ENCODE results near the gene METTL1. TPM values are rescaled to one million over a fixed set of nuclear protein-coding genes. Genes with fewer than 3 reads are reported as not detected.

METTL1 gene
- total RNA-seq, 4 donors from 2014 or later: 4.2 to 9.8 (median 5.7) TPM

DNA sequence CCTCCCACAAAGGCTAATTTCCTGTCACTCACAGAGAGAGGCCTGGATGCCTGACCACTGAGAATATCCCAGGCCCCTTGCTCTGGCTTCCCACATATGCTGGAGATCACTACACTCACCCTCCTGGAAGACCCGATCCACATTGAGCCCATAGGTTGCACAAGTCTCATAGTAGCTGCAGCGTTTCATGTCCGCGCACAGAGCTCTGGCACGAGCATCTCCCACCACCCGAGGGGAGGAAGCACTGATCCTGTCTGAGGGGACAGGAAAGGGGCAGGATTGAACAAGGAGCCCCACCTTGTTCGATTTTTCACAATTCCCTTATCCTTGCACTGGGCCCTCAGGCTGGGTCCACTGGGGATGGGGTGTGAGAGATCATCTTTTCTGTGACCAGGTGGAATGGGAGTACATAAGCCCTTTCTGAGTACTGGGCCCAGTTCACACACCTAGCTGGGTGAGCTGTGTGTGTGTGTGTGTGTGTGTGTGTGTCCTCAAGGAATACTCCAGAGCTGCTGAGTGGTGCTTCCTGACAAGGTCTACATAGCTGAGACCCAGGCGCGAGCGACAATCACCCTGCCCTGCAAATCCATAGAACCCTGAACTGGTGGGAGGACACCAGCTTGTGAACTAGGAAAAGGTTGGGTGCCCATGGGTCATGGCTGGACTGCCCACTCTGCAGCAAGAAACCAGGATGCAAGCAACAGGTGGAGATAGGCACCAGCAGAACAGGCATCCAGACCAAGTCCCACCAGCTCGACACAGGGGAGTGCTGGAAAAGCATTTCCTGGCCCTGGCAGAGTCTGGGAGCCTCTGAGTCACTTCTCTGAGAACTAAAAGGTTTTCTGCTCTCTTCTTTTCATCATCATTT, 38.9 kb downstream of the METTL1 start:
- intact Hi-C loops (cut with DNase I): no loop called here
- H3K27me3 ChIP-seq: peaks cover 16 to 85% (median 38%) of the 10 kb centered on the region in 4 donors
- peaks cover 27 to 29% (median 28%) of the 10 kb centered on the region in 4 donors for H3K4me1 ChIP-seq
- H3K4me3 ChIP-seq: no peak overlapping the region
- no peaks in the 10 kb centered on the region for H3K36me3 ChIP-seq
- DNase-seq (ENCODE audit: extremely low spot score): no peak
- 82% methylated on average over 10 of the region's 11 CpGs for WGBS
- no peak overlapping the region for H3K27ac ChIP-seq (replicated peaks in 1 of 4)
- H3K9me3 ChIP-seq: no peaks in the 10 kb centered on the region
- no peak for TF ChIP-seq POLR2AphosphoS5 (IDR thresholded peaks at IDR 0.05)
- TF ChIP-seq POLR2A (IDR thresholded peaks at IDR 0.05; ENCODE audit: low read depth): no peak
- TF ChIP-seq EP300 (IDR thresholded peaks at IDR 0.05): no peak
- TF ChIP-seq, protein P1, sequence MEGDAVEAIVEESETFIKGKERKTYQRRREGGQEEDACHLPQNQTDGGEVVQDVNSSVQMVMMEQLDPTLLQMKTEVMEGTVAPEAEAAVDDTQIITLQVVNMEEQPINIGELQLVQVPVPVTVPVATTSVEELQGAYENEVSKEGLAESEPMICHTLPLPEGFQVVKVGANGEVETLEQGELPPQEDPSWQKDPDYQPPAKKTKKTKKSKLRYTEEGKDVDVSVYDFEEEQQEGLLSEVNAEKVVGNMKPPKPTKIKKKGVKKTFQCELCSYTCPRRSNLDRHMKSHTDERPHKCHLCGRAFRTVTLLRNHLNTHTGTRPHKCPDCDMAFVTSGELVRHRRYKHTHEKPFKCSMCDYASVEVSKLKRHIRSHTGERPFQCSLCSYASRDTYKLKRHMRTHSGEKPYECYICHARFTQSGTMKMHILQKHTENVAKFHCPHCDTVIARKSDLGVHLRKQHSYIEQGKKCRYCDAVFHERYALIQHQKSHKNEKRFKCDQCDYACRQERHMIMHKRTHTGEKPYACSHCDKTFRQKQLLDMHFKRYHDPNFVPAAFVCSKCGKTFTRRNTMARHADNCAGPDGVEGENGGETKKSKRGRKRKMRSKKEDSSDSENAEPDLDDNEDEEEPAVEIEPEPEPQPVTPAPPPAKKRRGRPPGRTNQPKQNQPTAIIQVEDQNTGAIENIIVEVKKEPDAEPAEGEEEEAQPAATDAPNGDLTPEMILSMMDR (IDR thresholded peaks at IDR 0.05): no peak

DNA sequence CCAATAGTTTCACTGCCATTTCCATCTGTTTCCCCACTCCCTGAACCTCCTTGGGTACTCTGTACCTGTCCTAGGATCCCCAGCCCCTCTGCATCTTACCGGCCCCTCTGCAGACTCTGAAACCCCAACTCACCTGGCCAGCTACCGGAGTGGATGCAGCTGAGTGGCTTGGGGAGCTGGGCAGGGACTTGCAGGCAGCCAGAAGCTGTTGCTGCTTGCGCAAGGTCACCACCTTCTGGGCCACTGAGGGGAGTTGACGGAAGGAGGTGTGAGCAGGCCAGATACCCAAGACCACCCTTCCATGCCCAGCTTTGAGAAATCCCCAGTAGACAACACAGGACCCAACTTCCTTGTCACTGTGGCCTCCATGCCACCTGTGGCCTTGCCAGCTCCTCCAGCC, 39.6 kb downstream of the METTL1 start:
- no peak overlapping the region for H3K4me3 ChIP-seq
- H3K27ac ChIP-seq (replicated peaks in 1 of 4): no peak overlapping the region
- no peaks in the 10 kb centered on the region for H3K36me3 ChIP-seq
- H3K9me3 ChIP-seq: no peaks in the 10 kb centered on the region
- DNase-seq (ENCODE audit: extremely low spot score): no peak
- peaks cover 12 to 85% (median 34%) of the 10 kb centered on the region in 4 donors for H3K27me3 ChIP-seq
- 75% methylated on average over 3 of the region's 4 CpGs for WGBS
- H3K4me1 ChIP-seq: peaks cover 21 to 28% (median 23%) of the 10 kb centered on the region in 4 donors
- TF ChIP-seq POLR2AphosphoS5 (IDR thresholded peaks at IDR 0.05): no peak
- no peak for TF ChIP-seq POLR2A (IDR thresholded peaks at IDR 0.05; ENCODE audit: low read depth)
- TF ChIP-seq, protein P1 (IDR thresholded peaks at IDR 0.05): no peak
- no peak for TF ChIP-seq EP300 (IDR thresholded peaks at IDR 0.05)
- intact Hi-C loops (cut with DNase I): no loop called here

DNA sequence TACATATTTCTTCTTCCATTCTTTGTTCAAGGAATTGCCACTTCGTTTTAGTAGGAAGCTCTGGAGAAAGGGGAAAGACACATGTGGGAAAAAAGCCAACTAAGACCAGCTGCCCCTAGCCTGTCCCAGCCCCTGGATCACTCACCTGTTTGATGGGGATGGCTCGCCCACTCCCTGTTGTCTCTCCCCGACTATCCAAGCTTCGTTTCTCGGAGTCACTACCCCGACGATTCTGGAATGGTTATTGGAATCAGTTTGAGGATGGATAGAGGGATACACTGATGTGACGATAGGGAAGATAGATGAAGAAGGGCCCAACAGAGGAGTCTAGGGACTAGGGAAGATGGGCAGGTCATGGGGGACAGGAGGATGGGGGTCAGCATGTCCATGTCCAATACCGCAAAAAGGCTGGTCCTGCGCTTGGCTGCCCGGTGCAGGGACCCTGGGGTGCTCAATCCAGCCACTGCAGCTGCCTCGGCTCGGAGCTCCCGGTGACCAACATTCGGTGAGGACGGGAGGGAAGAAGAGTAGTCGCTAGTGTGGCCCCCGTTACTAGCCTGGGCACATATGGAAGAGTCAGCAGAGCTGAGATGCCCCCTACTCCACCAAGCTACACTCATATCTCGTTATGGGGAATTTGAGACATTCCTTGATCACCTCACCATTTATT, 40.4 kb downstream of the METTL1 start:
- no peak for TF ChIP-seq POLR2A (IDR thresholded peaks at IDR 0.05; ENCODE audit: low read depth)
- TF ChIP-seq, protein P1 (IDR thresholded peaks at IDR 0.05): no peak
- intact Hi-C loops (cut with DNase I): no loop called here
- H3K9me3 ChIP-seq: no peaks in the 10 kb centered on the region
- peaks cover 14 to 85% (median 29%) of the 10 kb centered on the region in 4 donors for H3K27me3 ChIP-seq
- no peak for DNase-seq (ENCODE audit: extremely low spot score)
- H3K36me3 ChIP-seq: no peaks in the 10 kb centered on the region
- no peak overlapping the region for H3K4me3 ChIP-seq
- H3K4me1 ChIP-seq: peaks cover 21 to 28% (median 23%) of the 10 kb centered on the region in 4 donors
- WGBS: 83% methylated on average over 19 of the region's 19 CpGs
- no peak overlapping the region for H3K27ac ChIP-seq (replicated peaks in 1 of 4)

DNA sequence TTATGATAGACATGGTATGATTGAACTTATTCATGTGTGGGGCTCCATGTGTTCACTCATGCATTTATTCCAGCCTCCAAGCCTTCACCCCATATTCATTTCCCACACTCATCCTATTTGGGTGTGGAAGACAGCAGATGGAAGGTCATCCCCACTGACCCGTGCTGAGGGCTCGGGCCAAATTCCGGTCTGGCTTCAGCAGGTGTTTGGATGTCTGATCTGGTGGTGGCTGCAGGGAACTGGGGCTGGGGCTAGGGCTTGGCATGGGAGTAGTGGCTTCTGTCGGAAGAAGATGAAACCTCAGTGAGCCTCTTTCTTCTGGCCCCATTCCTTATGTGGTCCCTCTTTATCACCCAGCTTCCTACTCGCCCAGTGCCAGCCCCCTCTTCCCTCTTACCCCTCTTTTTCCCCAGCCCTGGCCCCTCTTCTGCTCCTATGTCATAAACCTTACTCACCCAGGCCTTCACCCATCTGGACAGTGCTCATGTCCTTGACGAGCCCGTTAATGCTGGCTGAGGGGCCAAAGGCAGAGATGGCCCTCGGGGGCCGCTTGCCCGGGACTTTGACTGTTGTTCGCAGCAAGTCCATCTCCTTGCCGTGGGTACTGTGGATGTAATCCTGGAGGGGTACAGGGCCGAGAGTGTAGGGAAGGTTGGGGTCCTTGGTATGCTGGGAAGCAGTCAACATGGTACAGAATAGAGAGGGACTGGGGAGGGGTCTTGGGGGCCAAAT, 41.4 kb downstream of the METTL1 start:
- 81% methylated on average over 13 of the region's 13 CpGs for WGBS
- no peak for DNase-seq (ENCODE audit: extremely low spot score)

More for the DNA sequence above, 41.4 kb downstream of the METTL1 start:
- Histone ChIP-seq H3K27ac (replicated peaks in 1 of 4) (no peak overlapping the region), H3K27me3 (peaks cover 8 to 85% (median 24%) of the 10 kb centered on the region in 4 donors), H3K36me3 (no peaks in the 10 kb centered on the region), H3K4me3 (no peak overlapping the region), H3K9me3 (no peaks in the 10 kb centered on the region), H3K4me1 (peaks cover 17 to 28% (median 23%) of the 10 kb centered on the region in 4 donors)
- TF ChIP-seq EP300 (IDR thresholded peaks at IDR 0.05): no peak
- TF ChIP-seq, protein P1 (IDR thresholded peaks at IDR 0.05): no peak
- TF ChIP-seq POLR2A (IDR thresholded peaks at IDR 0.05; ENCODE audit: low read depth): no peak
- TF ChIP-seq POLR2AphosphoS5 (IDR thresholded peaks at IDR 0.05): no peak
- intact Hi-C loops (cut with DNase I): no loop called here

All from esophagus muscularis mucosa (tissue), 4 donors.